LHCN-M2 (cell line): ENCODE data around the gene DGKI. TPM values are rescaled to one million over a fixed set of nuclear protein-coding genes. Genes with fewer than 3 reads are reported as not detected.

Source experiments
- DNase-seq: peaks from one replicate; pipeline ENCODE4 v3.0.0-alpha.2; 2012; ENCODE audit warnings: low read depth
- total RNA-seq: library from RNA; depleted of rRNA; stranded (reverse); fragments of >200 nt; gene quantifications from 2 replicates; pipeline ENCODE4 v1.2.3, GENCODE V29; 2014

The DGKI gene
- total RNA-seq, 1 experiment from 2014 or later = 4.2 TPM

- no peak for DNase-seq
Observed at GRCh38 chr7:137656850-137657232, 189.9 kb downstream of the DGKI start.

GRCh38 chr7:137656227-137656849, 190.4 kb downstream of the DGKI start:
- DNase-seq = peak; percentile 83

- DNase-seq = no peak
Observed at GRCh38 chr7:137655804-137656203, 191.0 kb downstream of the DGKI start.

DNA sequence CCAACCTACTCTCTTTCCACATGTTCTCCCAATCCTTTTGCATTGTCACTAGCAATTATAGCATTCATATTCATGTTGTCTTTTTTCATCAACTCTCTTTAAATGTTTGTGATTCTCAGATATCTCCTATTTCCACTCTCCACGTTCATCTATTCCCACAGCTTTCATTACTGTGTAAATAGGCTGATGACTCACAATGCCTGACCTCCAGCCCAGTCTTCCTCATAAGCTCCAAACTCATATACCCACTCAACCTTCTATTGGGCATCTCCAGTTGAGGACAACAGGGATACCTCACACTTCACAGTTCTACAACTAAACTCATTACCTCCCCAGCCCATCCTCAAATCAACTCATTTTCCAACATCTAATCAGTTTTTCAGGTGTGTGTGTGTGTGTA, 194.1 kb downstream of the DGKI start:
- peak; percentile 72 for DNase-seq

- no peak for DNase-seq
Observed at GRCh38 chr7:137647905-137648565, 198.7 kb downstream of the DGKI start.

- DNase-seq = peak; percentile 77
Observed at GRCh38 chr7:137642472-137642871, 204.3 kb downstream of the DGKI start.

GRCh38 chr7:137642031-137642430, 204.7 kb downstream of the DGKI start:
- DNase-seq = no peak

GRCh38 chr7:137636376-137636775, 210.4 kb downstream of the DGKI start:
- DNase-seq = no peak

DNA sequence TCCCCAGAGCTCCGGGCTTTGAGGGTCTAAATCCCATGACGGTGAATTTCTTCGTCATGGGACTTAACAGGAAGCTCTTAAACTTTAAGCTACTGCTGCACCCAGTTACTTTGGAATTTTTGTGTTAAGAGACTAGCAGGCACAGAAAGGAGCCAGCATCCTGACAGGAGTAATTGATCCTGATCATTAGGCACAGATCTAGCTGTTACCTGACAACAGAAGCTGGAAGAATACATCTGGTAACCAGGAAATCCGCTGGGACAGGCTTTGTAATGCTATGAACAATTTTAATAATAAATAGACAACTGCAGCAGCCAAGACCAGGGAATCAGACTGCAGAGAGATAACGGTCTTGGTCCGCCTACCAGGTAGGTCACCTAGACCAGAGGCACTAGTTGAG, 210.9 kb downstream of the DGKI start:
- DNase-seq = no peak

DNA sequence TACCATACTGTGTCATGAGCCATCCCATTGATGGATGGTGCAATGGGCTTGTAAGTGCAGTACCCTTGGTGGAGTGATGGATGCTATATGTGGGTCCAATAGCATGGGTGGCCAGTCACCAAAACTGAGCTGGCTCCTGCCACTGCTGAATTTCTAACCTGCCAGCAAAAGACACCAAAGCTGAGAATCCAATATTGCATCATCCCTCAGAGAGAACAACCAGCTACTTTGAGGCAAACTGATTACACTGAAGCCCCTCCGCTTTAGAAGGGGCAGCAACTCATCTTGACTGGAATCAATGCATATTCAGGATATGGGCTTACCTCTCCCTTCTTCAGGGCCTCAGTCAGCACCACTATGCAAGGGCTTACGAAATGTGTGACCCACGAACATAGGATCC, 211.6 kb downstream of the DGKI start:
- DNase-seq = no peak

GRCh38 chr7:137634356-137634755, 212.4 kb downstream of the DGKI start:
- no peak for DNase-seq

DNA sequence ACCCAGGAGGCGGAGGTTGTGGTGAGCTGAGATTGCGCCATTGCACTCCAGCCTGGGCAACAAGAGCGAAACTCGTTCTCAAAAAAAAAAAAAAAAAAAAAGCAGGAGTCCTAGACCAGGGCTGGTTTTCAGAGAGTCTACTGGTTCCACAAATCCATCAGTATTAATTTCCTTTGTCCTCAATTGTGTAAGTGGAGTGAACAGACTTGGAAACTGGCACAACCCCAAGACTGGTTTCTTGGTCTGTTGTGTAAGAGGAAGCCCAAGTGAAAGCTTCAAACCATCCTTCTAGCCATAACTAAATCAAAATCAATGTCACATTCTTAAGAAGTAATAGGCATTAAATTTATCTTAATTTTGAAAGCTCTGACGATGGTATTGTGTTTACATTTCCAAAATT, 213.6 kb downstream of the DGKI start:
- no peak for DNase-seq

GRCh38 chr7:137628216-137628615, 218.6 kb downstream of the DGKI start:
- DNase-seq = no peak

GRCh38 chr7:137626469-137627067, 220.2 kb downstream of the DGKI start:
- peak; percentile 64 for DNase-seq

GRCh38 chr7:137625197-137625596, 221.6 kb downstream of the DGKI start:
- peak; percentile 58 for DNase-seq

DNA sequence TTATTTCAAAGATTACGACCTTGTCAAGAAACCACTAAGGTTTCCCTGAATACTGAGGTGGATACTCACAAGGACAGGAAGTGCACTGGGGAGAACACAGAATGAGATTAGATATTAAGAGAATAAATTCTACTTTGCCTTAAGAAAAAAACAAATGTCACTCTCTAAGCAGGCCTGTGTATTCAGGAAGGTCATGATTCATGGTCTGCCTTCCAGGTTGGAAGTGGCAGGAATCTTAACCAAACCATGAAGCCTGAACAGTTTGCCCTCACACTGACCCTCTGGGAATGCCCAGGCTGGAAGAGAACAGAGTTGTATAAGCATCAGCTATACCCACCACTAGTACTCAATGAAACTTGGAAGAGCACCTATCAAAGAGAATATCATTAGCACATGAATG, 227.6 kb downstream of the DGKI start:
- DNase-seq = peak; percentile 13

DNA sequence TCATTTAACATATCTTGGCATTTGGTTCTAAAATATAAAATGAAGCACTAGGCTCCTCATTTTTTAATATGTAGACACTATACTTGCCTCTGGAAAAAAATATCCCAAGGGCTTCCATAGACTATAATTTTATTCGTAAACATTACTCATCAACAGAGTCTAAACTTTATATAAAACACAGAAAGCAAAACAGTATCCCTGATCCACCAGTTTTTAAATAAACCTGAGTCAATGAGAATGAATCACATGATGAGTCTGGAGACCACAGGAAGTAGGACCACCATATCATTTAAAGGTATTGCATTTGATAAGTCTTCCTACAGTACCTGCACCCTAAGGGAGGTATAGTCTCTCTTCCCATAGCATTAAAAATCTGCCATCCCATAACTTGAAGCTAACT, 228.0 kb downstream of the DGKI start:
- no peak for DNase-seq

DNA sequence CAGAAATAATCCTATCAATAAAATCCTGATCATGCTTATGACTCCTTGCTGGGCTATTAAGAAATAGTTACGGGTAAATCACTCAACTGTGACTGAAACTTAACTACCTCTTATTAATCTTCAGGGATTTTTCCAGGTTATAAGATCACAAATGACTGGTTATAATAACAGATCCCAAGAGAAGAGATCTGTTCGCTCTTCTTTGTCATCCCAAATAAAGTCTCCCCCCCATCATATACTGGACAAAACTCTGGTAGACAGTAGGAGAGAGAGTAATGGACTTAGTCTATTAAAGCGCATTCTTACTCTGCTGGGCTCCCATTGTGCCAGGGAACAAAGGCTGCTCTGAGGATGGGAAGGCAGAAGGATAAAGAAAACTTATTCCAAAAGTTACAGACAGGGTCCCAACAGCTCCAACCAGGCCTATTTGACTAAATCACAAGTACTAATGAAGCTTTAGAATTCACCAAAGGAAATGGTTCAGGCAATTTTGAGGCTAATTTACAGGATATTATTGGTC, 233.7 kb downstream of the DGKI start:
- DNase-seq = no peak

GRCh38 chr7:137611606-137612005, 235.2 kb downstream of the DGKI start:
- DNase-seq = peak; percentile 20

DNA sequence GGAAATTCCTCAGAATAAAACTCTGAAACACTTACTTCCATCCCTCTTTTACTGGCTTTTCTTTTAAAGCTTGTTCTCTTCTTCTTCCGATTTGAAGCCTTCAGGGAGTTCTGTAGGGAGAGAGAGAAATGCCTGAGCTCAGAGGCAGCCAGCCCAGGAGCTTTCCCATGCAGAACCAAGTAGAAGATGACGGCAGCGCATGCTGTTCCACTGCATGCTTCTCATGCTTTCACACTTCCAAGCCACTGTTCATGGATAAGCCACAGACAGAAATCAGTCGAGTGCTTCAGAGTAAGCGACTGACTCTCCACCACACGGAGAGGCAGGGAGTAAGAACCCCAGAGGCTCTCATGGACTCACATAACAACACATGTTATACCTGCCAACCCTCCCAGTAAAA, 237.3 kb downstream of the DGKI start:
- no peak for DNase-seq

GRCh38 chr7:137606061-137606674, 240.6 kb downstream of the DGKI start:
- DNase-seq = peak; percentile 70

GRCh38 chr7:137603043-137603442, 243.7 kb downstream of the DGKI start:
- DNase-seq = no peak

GRCh38 chr7:137601642-137602041, 245.1 kb downstream of the DGKI start:
- DNase-seq = no peak
